GM12878 (cell line): ENCODE measurements around the gene PIGM. TPM values are rescaled to one million over a fixed set of nuclear protein-coding genes. Genes with fewer than 3 reads are reported as not detected.

Source experiments
- IRF4 ChIP-seq: IDR thresholded peaks from 2 replicates; pipeline ENCODE4 v1.6.1; 2011; ENCODE audit warnings: low read depth, low read length
- KDM1A ChIP-seq: fragments of 200-600 bp; sonication (generic); IDR thresholded peaks from 2 replicates; pipeline ENCODE4 v1.6.1; 2016; ENCODE audit warnings: borderline replicate concordance
- NFYB ChIP-seq: IDR thresholded peaks from 2 replicates; pipeline ENCODE4 v1.6.1; 2011; ENCODE audit warnings: low read depth, mild to moderate bottlenecking, low read length, improper control_type of control experiment, moderate library complexity; ENCODE audit not compliant: insufficient read depth
- PAX5 ChIP-seq: IDR thresholded peaks from 2 replicates; pipeline ENCODE4 v1.6.1; 2011; ENCODE audit warnings: low read depth, low read length, borderline replicate concordance
- RBBP5 ChIP-seq: fragments of 200-600 bp; sonication (generic); conservative IDR thresholded peaks from 2 replicates; pipeline ENCODE4 v1.6.1; 2016
- SMARCA5 ChIP-seq: fragments of 450-650 bp; IDR thresholded peaks from 2 replicates; pipeline ENCODE4 v1.6.1; 2017; ENCODE audit warnings: mild to moderate bottlenecking
- STAT1 ChIP-seq: fragments of 450-650 bp; conservative IDR thresholded peaks from 2 replicates; pipeline ENCODE4 v1.6.1; 2014; ENCODE audit warnings: antibody characterized with exemption, mild to moderate bottlenecking
- SUZ12 ChIP-seq: fragments of 200-600 bp; sonication (generic); IDR thresholded peaks from one replicate; pipeline ENCODE4 v1.6.1; 2018; ENCODE audit warnings: antibody characterized with exemption, mild to moderate bottlenecking; ENCODE audit not compliant: unreplicated experiment
- TCF3 ChIP-seq: IDR thresholded peaks from 2 replicates; pipeline ENCODE4 v1.6.1; 2012; ENCODE audit warnings: low read depth, mild to moderate bottlenecking, low read length, borderline replicate concordance; ENCODE audit not compliant: insufficient read depth
- polyA plus RNA-seq, 11 experiments: library from polyadenylated mRNA; depleted of rRNA in 4 of 11; unstranded in 6 of 11; stranded (reverse) in 5 of 11; fragments of >200 nt; fragmentation: Nextera tagmentation in 4 of 11; fragmentation: Illumina TruSeq in 1 of 11; extraction: Ambion mirVana in 4 of 11; extraction: Trizol in 1 of 11; gene quantifications; 1 replicate in 1 of 11; 2 replicates in 10 of 11; pipeline versions ENCODE4 v1.2.1 to v1.2.3, GENCODE V29; 2011 to 2016; ENCODE audit warnings: inconsistent platforms in 2 of 11, missing spikeins in 2 of 11, low read depth in 1 of 11
- total RNA-seq, 4 experiments: library from RNA; depleted of rRNA in 3 of 4; stranded (reverse); fragments of >200 nt in 3 of 4; fragmentation: Illumina TruSeq in 1 of 4; extraction: Trizol in 1 of 4; gene quantifications; 2 replicates each; pipeline versions ENCODE4 v1.2.1 to v1.2.3, GENCODE V29; 2013 to 2021
- TF ChIP-seq, protein P1 (sequence below): fragments of 450-650 bp; formaldehyde crosslinking; IDR thresholded peaks from 2 replicates; pipeline ENCODE4 v1.4.0; 2020; ENCODE audit warnings: mild to moderate bottlenecking, moderate library complexity
- TF ChIP-seq, protein P2 (sequence below): IDR thresholded peaks from 2 replicates; pipeline ENCODE4 v1.6.1; 2011; ENCODE audit warnings: low read depth, low read length, improper control_type of control experiment, borderline replicate concordance
- TF ChIP-seq, protein P3 (sequence below): fragments of 450-650 bp; formaldehyde crosslinking; IDR thresholded peaks from 2 replicates; pipeline ENCODE4 v1.4.0; 2022; ENCODE audit warnings: mild to moderate bottlenecking, moderate library complexity
- TF ChIP-seq, protein P4 (sequence below): IDR thresholded peaks from 2 replicates; pipeline ENCODE4 v1.6.1; 2011; ENCODE audit warnings: borderline replicate concordance, low read depth, mild to moderate bottlenecking, moderate library complexity, low read length; ENCODE audit not compliant: insufficient read depth, poor library complexity, severe bottlenecking
- TF ChIP-seq, protein P5 (sequence below): fragments of 450-650 bp; IDR thresholded peaks from 2 replicates; pipeline ENCODE4 v1.6.1; 2017; ENCODE audit warnings: mild to moderate bottlenecking, moderate library complexity

Gene PIGM
- total and polyA plus RNA-seq, 10 of the 15 experiments (the other 5 are each of a cell fraction or from before 2014, with no cell fraction given), result 2.6 to 6.1 (median 4.6) TPM

DNA sequence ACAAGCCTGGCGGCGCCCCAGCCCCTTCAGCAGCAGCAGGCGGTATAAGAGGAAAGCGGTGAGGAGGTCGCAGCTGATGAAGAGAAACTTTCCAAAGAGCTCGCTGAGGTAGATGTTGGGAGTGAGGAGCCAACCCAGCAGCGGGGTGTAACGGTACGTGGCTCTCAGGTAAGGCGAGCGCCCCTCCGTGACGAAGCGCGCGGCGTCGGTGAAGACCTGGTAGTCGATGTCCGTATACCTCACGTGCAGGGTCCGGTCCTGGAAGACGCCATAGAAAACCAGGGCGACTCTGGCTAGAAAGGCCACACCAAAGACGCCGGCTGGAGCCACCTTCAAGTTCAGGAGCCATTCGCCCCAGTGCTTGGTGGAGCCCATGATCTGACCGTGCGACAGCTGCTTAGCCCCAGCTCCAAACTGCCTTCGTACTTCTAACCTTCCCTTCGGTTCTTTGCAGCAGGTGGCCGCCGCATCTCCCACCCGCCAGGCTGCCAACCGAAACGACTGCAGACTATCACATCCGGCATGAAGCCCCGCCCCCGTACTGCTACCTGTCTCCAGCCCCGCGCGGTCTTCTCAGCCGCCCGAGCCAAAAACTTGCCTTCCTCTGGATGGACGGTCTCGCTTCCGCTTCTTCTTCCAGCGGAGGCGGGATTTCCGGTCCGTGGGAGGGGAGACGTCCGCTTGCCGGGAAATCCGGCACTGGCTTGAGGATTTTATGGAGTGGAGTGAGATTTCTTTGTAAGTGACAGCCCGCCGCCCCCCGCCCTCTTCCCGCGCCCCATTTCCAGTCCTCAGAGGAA lies at the start of gene PIGM (continued):
- no peak for TF ChIP-seq SUZ12
- TF ChIP-seq, protein P1, sequence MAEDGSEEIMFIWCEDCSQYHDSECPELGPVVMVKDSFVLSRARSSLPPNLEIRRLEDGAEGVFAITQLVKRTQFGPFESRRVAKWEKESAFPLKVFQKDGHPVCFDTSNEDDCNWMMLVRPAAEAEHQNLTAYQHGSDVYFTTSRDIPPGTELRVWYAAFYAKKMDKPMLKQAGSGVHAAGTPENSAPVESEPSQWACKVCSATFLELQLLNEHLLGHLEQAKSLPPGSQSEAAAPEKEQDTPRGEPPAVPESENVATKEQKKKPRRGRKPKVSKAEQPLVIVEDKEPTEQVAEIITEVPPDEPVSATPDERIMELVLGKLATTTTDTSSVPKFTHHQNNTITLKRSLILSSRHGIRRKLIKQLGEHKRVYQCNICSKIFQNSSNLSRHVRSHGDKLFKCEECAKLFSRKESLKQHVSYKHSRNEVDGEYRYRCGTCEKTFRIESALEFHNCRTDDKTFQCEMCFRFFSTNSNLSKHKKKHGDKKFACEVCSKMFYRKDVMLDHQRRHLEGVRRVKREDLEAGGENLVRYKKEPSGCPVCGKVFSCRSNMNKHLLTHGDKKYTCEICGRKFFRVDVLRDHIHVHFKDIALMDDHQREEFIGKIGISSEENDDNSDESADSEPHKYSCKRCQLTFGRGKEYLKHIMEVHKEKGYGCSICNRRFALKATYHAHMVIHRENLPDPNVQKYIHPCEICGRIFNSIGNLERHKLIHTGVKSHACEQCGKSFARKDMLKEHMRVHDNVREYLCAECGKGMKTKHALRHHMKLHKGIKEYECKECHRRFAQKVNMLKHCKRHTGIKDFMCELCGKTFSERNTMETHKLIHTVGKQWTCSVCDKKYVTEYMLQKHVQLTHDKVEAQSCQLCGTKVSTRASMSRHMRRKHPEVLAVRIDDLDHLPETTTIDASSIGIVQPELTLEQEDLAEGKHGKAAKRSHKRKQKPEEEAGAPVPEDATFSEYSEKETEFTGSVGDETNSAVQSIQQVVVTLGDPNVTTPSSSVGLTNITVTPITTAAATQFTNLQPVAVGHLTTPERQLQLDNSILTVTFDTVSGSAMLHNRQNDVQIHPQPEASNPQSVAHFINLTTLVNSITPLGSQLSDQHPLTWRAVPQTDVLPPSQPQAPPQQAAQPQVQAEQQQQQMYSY (CRISPR knock-in tag), result no peak
- TF ChIP-seq NFYB, result peak; percentile 58; the same call in 1 of the 2 replicates
- TF ChIP-seq TCF3, result peak; percentile 62
- TF ChIP-seq, protein P2, sequence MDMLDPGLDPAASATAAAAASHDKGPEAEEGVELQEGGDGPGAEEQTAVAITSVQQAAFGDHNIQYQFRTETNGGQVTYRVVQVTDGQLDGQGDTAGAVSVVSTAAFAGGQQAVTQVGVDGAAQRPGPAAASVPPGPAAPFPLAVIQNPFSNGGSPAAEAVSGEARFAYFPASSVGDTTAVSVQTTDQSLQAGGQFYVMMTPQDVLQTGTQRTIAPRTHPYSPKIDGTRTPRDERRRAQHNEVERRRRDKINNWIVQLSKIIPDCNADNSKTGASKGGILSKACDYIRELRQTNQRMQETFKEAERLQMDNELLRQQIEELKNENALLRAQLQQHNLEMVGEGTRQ, result no peak
- TF ChIP-seq RBBP5, result no peak
- TF ChIP-seq STAT1, result no peak
- TF ChIP-seq, protein P3, sequence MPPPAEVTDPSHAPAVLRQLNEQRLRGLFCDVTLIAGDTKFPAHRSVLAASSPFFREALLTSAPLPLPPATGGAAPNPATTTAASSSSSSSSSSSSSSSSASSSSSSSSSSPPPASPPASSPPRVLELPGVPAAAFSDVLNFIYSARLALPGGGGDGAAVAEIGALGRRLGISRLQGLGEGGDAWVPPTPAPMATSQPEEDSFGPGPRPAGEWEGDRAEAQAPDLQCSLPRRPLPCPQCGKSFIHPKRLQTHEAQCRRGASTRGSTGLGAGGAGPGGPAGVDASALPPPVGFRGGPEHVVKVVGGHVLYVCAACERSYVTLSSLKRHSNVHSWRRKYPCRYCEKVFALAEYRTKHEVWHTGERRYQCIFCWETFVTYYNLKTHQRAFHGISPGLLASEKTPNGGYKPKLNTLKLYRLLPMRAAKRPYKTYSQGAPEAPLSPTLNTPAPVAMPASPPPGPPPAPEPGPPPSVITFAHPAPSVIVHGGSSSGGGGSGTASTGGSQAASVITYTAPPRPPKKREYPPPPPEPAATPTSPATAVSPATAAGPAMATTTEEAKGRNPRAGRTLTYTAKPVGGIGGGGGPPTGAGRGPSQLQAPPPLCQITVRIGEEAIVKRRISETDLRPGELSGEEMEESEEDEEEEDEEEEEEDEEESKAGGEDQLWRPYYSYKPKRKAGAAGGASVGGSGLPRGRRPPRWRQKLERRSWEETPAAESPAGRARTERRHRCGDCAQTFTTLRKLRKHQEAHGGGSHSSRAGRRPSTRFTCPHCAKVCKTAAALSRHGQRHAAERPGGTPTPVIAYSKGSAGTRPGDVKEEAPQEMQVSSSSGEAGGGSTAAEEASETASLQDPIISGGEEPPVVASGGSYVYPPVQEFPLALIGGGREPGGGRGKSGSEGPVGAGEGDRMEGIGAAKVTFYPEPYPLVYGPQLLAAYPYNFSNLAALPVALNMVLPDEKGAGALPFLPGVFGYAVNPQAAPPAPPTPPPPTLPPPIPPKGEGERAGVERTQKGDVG (CRISPR knock-in tag), result no peak
- no peak for TF ChIP-seq IRF4
- peak; percentile 43; the same call in 1 of the 2 replicates for TF ChIP-seq PAX5
- TF ChIP-seq KDM1A, result no peak
- TF ChIP-seq, protein P4, sequence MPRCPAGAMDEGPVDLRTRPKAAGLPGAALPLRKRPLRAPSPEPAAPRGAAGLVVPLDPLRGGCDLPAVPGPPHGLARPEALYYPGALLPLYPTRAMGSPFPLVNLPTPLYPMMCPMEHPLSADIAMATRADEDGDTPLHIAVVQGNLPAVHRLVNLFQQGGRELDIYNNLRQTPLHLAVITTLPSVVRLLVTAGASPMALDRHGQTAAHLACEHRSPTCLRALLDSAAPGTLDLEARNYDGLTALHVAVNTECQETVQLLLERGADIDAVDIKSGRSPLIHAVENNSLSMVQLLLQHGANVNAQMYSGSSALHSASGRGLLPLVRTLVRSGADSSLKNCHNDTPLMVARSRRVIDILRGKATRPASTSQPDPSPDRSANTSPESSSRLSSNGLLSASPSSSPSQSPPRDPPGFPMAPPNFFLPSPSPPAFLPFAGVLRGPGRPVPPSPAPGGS, result no peak
- TF ChIP-seq, protein P5, sequence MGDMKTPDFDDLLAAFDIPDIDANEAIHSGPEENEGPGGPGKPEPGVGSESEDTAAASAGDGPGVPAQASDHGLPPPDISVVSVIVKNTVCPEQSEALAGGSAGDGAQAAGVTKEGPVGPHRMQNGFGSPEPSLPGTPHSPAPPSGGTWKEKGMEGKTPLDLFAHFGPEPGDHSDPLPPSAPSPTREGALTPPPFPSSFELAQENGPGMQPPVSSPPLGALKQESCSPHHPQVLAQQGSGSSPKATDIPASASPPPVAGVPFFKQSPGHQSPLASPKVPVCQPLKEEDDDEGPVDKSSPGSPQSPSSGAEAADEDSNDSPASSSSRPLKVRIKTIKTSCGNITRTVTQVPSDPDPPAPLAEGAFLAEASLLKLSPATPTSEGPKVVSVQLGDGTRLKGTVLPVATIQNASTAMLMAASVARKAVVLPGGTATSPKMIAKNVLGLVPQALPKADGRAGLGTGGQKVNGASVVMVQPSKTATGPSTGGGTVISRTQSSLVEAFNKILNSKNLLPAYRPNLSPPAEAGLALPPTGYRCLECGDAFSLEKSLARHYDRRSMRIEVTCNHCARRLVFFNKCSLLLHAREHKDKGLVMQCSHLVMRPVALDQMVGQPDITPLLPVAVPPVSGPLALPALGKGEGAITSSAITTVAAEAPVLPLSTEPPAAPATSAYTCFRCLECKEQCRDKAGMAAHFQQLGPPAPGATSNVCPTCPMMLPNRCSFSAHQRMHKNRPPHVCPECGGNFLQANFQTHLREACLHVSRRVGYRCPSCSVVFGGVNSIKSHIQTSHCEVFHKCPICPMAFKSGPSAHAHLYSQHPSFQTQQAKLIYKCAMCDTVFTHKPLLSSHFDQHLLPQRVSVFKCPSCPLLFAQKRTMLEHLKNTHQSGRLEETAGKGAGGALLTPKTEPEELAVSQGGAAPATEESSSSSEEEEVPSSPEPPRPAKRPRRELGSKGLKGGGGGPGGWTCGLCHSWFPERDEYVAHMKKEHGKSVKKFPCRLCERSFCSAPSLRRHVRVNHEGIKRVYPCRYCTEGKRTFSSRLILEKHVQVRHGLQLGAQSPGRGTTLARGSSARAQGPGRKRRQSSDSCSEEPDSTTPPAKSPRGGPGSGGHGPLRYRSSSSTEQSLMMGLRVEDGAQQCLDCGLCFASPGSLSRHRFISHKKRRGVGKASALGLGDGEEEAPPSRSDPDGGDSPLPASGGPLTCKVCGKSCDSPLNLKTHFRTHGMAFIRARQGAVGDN, result peak; percentile 73
- TF ChIP-seq SMARCA5, result no peak
